Measurements from ENCODE around the gene CDH12.
"Not testable (repeated sequence)": the region's sequence is repeated elsewhere in the genome, so short reads cannot be mapped to it uniquely, and the experiment has no call there.

DNA sequence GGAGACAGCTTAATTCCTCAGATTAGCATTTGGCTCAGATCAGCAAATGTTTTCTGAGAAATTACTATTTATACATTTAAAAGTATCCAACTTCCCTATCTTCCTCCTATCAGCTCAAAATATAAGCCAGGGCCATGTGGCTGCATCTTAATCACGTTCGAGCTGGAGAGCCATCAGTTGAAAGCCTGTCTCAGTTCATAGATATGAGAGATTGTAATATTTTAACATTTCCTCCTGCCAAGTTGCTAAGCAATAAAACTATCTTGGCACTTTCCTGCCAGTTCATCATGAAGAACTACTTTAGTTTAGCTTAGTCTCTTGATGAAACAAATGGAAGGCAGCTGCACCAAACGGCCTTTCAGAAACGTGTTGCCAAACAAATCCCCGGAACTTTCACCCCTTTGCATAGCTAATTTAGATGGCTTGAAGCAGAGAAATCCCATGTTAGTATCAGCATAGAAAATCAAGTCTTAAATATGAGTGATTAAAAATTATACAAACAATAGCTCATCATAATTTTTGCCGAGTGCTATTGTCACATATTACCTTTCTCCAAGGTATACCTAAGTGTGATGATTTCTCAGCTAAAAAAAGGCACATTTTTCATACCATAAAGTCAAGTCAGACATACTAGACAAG, 713.4 kb downstream of the CDH12 start:
- TF ChIP-seq POLR2A (IDR thresholded peaks at IDR 0.05; ENCODE audit: low read depth, low read length); JUN (IDR thresholded peaks at IDR 0.05; ENCODE audit: borderline replicate concordance, insufficient read depth, insufficient read length, low read depth); POLR2AphosphoS5 (IDR thresholded peaks at IDR 0.05; ENCODE audit: insufficient read depth, low read depth, low read length): not testable (repeated sequence)
- TF ChIP-seq, protein P1, sequence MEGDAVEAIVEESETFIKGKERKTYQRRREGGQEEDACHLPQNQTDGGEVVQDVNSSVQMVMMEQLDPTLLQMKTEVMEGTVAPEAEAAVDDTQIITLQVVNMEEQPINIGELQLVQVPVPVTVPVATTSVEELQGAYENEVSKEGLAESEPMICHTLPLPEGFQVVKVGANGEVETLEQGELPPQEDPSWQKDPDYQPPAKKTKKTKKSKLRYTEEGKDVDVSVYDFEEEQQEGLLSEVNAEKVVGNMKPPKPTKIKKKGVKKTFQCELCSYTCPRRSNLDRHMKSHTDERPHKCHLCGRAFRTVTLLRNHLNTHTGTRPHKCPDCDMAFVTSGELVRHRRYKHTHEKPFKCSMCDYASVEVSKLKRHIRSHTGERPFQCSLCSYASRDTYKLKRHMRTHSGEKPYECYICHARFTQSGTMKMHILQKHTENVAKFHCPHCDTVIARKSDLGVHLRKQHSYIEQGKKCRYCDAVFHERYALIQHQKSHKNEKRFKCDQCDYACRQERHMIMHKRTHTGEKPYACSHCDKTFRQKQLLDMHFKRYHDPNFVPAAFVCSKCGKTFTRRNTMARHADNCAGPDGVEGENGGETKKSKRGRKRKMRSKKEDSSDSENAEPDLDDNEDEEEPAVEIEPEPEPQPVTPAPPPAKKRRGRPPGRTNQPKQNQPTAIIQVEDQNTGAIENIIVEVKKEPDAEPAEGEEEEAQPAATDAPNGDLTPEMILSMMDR (IDR thresholded peaks at IDR 0.05; ENCODE audit: extremely low read depth in 1 of 2, insufficient read depth in 1 of 2, low read depth in 1 of 2, low read length in 2 of 2) = not testable (repeated sequence)
- TF ChIP-seq, protein P2, sequence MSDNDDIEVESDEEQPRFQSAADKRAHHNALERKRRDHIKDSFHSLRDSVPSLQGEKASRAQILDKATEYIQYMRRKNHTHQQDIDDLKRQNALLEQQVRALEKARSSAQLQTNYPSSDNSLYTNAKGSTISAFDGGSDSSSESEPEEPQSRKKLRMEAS (IDR thresholded peaks at IDR 0.05; ENCODE audit: insufficient read depth, insufficient read length) = not testable (repeated sequence)

Data from endothelial cell of umbilical vein (primary cell).